HS-5 (cell line): ENCODE results near the gene GEMIN4.
"Not testable (repeated sequence)": the region's sequence is repeated elsewhere in the genome, so short reads cannot be mapped to it uniquely, and the experiment has no call there.

Experiments used
- DNase-seq: peaks from one replicate; pipeline ENCODE4 v3.0.0-alpha.2; 2012; ENCODE audit warnings: low read depth

Gene GEMIN4

GRCh38 chr17:699345-699744, 52.7 kb downstream of the GEMIN4 start:
- no peak for DNase-seq

DNA sequence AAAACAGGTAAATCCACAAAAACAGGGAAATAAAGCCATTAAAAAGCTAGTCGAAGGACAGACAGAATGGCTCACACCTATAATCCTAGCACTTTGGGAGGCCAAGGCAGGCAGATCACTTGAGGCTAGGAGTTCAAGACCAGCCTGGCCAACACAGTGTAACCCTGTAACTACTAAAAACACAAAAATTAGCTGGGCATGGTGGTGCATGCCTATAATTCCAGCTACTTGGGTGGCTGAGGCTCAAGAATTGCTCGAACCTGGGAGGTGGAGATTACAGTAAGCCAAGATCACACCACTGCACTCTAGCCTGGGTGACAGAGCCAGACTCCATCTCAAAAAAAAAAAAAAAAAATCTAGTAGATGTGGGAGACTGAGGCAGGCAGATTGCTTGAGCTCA, 54.0 kb downstream of the GEMIN4 start:
- DNase-seq = not testable (repeated sequence)

DNA sequence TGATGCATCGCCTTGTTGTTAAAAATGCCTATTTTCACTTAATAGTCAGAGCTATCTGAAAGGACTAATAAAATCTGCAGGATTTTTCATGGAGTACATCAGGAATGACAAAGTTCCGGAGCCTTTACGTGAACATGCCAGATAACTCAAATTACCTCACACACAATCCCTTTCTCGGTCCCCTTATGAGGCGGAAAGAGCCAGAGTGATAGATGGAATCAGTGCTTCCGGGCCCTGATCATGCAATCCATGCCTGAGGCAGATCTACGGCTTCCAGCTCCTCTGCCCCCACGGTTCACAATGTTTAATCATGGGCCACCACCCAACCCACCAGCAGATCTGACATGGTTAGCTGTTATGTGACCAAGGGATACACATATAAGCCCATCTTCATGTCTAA, 54.4 kb downstream of the GEMIN4 start:
- no peak for DNase-seq

GRCh38 chr17:696369-696768, 55.7 kb downstream of the GEMIN4 start:
- DNase-seq = no peak
